ENCODE measurements around the gene SYT1.

DNA sequence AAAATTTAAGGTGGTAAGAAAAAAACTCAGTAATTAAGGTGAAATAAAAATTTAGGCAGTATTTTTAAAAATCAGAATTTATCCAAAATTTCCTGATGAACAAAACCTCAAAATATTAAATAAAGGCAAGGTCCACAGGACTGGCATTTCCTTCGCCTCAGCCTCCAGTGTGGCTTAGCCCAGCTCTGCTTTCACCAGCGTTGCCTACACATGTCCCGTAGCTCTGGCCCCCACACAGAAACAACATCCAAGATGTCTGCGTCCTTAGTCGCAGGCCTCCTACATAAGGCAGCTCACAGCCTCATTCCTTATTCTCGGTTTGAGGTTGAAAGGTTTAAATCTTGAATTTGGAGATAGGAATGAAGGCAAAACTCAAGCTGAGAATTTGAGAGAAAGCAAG is 274.3 kb downstream of the SYT1 start:
- TF ChIP-seq ZC3H10 (CRISPR knock-in tag; IDR thresholded peaks at IDR 0.05): no peak
- TF ChIP-seq RARB (CRISPR knock-in tag; IDR thresholded peaks at IDR 0.05): no peak

All from SK-N-SH treated with all-trans-retinoic acid at 6 μM for 48 hours (cell line).